ENCODE measurements around the gene SCYL2.
"Not testable (repeated sequence)": the region's sequence is repeated elsewhere in the genome, so short reads cannot be mapped to it uniquely, and the experiment has no call there.

The SCYL2 gene

DNA sequence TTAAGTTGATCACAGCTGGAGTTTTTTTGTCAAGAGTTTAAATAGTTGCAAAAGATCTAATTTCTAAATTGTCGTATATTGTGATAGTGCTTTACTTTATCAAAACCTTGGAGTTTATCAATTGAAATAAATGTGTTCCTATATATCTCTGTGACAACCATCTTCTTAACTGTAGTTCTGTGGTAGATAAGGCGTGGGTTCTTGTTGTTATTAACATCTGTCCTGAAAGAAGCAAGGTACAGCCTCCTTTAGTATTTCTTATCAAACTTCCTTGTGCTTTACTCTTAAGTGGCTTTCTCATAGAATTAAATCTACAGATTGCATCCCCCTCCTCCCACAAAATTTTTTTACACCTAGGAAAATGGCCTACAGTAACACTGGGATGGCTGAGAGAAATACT is 7.3 kb downstream of the SCYL2 start:
- no peaks in the 10 kb centered on the region for H3K27me3 Mint-ChIP-seq
- H3K36me3 Mint-ChIP-seq (ENCODE audit: insufficient read depth): peaks cover 4% of the 10 kb centered on the region
- no peak for ATAC-seq (replicated peaks)
- H3K4me3 Mint-ChIP-seq: no peak overlapping the region
- H3K9me3 Mint-ChIP-seq: no peaks in the 10 kb centered on the region
- H3K27ac Mint-ChIP-seq: no peak overlapping the region
- peaks cover 31 to 44% of the 10 kb centered on the region in 2 donors for H3K4me1 Mint-ChIP-seq (ENCODE audit: low read depth in 2 of 2)
- DNase-seq: no peak

DNA sequence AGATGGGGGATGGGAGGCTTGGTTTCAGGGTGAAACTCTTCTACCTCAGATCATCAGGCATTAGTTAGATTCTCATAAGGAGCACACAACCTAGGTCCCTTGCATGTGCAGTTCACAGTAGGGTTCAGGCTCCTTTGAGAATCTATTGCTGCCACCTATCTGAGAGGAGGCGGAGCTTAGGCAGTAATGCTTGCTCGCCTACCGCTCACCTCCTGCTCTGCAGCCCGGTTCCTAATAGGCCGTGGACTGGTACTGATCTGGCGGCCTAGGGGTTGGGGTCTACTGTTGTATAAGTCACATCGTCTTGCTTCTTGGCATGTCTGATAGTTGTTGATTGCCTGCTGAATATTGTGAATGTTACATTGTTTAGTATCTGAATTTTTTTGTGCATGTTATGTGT is 12.2 kb downstream of the SCYL2 start:
- ATAC-seq (replicated peaks) (no peak), DNase-seq (no peak)
- Mint-ChIP-seq H3K27ac (peak overlapping the region in 1 of 2 donors; percentile 33), H3K9me3 (no peaks in the 10 kb centered on the region), H3K4me3 (no peak overlapping the region), H3K27me3 (no peaks in the 10 kb centered on the region), H3K4me1 (ENCODE audit: low read depth in 2 of 2) (peaks cover 21 to 29% of the 10 kb centered on the region in 2 donors), H3K36me3 (ENCODE audit: insufficient read depth) (no peaks in the 10 kb centered on the region)

DNA sequence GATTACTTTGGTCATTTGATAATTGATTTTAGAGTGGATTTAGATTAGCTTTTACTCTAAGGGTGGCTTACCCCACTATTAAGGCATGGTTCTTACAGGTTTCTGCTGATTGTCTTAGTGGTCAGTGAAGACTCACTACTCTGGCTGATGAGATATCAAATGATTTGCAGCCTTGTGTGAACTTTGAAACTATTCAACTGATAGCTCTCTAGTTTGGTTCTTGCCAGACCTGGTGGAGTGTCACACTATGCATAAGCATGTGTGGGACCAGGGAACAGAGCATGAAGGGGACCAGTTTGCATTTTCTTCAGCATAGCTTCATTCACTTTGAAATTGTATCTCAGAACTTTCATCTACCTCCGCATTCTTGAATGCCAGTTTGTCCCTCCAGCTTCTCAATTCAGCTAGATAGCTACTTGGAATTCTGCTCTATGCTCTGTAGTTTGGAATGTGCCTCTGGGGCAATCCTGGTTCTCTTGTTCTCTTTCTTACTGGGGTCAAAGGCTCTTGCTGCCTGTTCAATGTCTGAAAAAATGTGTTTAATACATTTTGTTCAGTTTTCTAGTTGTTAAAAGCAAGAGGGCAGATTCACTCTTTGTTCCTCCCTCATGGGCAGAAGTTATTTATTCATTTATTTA is 12.7 kb downstream of the SCYL2 start:
- no peak overlapping the region for H3K4me3 Mint-ChIP-seq
- H3K4me1 Mint-ChIP-seq (ENCODE audit: low read depth in 2 of 2): peaks cover 19 to 23% of the 10 kb centered on the region in 2 donors
- H3K36me3 Mint-ChIP-seq (ENCODE audit: insufficient read depth): peaks cover 4% of the 10 kb centered on the region
- peak overlapping the region in 1 of 2 donors; percentile 33 for H3K27ac Mint-ChIP-seq
- no peak for DNase-seq
- no peaks in the 10 kb centered on the region for H3K9me3 Mint-ChIP-seq
- no peak for ATAC-seq (replicated peaks)
- no peaks in the 10 kb centered on the region for H3K27me3 Mint-ChIP-seq

DNA sequence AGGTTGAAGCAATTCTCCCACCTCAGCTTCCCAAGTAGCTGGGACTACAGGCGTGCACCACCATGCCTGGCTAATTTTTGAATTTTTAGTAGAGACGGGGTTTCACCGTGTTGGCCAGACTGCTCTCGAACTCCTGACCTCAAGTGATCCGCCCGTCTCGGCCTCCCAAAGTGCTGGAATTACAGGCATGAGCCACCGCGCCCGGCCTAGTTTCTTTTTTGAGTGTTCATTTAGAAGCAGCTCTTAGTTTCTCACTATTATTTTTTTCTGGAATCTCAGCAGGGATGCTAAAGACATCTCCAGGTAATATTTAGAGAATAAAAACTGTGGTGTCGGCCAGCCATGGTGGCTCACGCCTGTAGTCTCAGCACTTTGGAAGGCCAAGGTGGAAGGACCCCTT is 17.6 kb downstream of the SCYL2 start:
- not testable (repeated sequence) for H3K27me3 Mint-ChIP-seq; H3K9me3 Mint-ChIP-seq; ATAC-seq (replicated peaks); DNase-seq; H3K4me1 Mint-ChIP-seq (ENCODE audit: low read depth in 2 of 2); H3K27ac Mint-ChIP-seq; H3K4me3 Mint-ChIP-seq
- peaks cover 11% of the 10 kb centered on the region for H3K36me3 Mint-ChIP-seq (ENCODE audit: insufficient read depth)

DNA sequence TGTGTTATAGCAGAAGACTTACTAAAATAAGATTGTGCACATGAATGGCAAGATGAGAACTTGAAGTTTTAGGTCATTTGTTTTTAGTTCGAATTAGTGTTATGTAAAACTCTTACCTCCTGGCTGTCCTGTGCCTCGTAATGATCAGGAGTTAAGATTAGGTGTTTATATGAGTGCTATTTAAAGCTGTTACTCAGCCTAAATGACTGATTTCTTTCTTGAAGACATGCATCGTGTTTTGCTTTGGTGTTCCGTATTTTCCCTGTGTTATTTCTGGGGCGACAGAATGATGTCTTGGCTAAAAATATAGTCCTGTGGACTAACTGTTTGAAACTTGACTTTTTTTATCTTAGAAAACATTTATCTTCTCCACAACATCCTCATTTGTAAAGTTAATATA is 22.1 kb downstream of the SCYL2 start:
- H3K36me3 Mint-ChIP-seq (ENCODE audit: insufficient read depth): peaks cover 11% of the 10 kb centered on the region
- no peaks in the 10 kb centered on the region for H3K4me1 Mint-ChIP-seq (ENCODE audit: low read depth in 2 of 2)
- H3K4me3 Mint-ChIP-seq: no peak overlapping the region
- no peak overlapping the region for H3K27ac Mint-ChIP-seq
- DNase-seq (no peak), ATAC-seq (replicated peaks) (no peak)
- no peaks in the 10 kb centered on the region for H3K27me3 Mint-ChIP-seq
- no peaks in the 10 kb centered on the region for H3K9me3 Mint-ChIP-seq

DNA sequence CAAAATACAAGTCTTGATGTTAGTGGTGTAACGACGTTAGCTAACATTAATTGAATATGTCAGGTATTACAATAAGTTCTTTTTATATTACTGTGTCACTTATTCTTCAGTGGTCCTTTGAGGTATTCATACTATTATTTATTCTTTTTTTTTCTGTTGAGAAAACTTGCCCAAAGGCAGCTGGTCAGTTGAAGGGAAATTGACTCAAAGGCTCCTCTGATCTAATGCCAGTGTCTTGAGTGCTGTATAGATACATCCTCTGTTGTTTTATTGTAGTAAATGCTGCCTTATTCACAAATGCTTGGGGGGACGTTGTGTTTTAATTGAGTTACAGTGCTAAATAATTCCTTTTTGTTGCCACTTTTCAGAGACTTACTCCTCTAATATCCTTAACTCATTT is 23.0 kb downstream of the SCYL2 start:
- H3K4me3 Mint-ChIP-seq: no peak overlapping the region
- no peaks in the 10 kb centered on the region for H3K9me3 Mint-ChIP-seq
- ATAC-seq (replicated peaks) (no peak), DNase-seq (no peak)
- no peak overlapping the region for H3K27ac Mint-ChIP-seq
- H3K36me3 Mint-ChIP-seq (ENCODE audit: insufficient read depth): peaks cover 7% of the 10 kb centered on the region
- no peaks in the 10 kb centered on the region for H3K4me1 Mint-ChIP-seq (ENCODE audit: low read depth in 2 of 2)
- no peaks in the 10 kb centered on the region for H3K27me3 Mint-ChIP-seq

DNA sequence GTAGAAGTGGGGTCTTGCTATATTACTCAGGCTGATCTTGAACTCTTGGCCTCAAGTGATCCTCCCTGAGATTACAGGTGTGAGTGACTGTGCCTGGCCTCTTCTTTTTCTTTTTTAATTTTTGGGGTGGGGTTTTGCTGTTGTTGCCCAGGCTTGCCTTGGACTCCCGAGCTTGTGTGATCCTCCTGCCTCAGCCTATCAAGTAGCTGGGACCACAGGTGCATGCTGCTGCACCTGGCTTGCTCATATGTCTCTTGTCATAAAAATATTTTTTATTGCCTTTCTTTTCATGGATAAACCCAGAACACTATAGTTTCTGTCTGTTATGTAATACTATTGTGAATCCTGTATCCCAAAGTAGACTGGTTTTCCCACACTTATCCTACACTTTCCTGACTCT is 26.0 kb downstream of the SCYL2 start:
- Mint-ChIP-seq H3K27ac (no peak overlapping the region), H3K4me1 (ENCODE audit: low read depth in 2 of 2) (no peaks in the 10 kb centered on the region), H3K27me3 (no peaks in the 10 kb centered on the region), H3K9me3 (no peaks in the 10 kb centered on the region), H3K36me3 (ENCODE audit: insufficient read depth) (peaks cover 8% of the 10 kb centered on the region), H3K4me3 (no peak overlapping the region)
- ATAC-seq (replicated peaks) (no peak), DNase-seq (no peak)

DNA sequence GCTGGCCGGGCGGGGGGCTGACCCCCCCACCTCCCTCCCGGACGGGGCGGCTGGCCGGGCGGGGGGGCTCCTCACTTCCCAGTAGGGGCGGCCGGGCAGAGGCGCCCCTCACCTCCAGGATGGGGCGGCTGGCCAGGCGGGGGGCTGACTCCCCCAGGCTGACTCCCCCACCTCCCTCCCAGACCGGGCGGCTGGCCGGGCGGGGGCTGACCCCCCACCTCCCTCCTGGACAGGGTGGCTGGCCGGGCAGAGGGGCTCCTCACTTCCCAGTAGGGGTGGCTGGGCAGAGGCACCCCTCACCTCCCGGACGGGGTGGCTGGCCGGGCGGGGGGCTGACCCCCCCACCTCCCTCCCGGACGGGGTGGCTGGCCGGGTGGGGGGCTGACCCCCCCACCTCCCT is 27.4 kb downstream of the SCYL2 start:
- not testable (repeated sequence) for DNase-seq; H3K9me3 Mint-ChIP-seq; H3K27me3 Mint-ChIP-seq; H3K4me1 Mint-ChIP-seq (ENCODE audit: low read depth in 2 of 2); H3K27ac Mint-ChIP-seq; ATAC-seq (replicated peaks); H3K4me3 Mint-ChIP-seq
- peaks cover 13% of the 10 kb centered on the region for H3K36me3 Mint-ChIP-seq (ENCODE audit: insufficient read depth)

DNA sequence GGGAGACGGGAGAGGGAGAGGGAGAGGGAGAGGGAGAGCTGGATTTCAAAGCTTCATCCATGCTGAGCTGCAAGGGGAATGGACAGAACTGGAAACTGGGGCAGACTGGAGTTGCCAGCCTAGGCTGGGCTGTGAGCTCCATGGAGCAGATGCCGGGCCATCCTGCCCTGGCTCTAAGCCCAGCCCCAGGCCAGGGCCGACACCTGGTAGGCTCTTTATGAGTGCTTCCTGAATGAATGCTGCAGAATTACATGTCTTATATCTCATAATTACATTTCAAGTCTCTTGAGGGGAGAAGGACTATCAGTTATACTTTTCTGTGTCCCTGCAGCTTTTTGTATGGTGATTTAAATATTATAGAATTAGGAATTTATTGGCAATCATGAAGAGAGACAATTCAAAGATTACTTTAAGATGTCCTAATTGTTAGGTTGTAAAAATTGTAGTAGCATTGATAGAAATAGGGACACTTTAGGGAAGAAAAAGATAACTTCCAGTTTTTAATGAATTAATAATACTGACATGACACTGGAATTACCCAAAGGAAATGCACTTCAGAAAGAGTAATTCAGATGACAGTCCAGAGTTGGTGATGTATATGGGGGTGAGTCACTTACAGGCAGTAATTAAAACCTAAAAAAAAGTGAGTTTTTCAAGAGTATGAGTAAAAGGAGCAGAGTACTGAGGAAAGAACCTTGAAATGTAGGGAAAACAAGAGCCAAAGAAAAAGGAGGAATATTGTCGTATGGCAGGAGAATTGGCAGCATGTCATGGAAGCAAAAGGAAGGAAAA is 29.0 kb downstream of the SCYL2 start:
- Mint-ChIP-seq H3K9me3 (peaks cover 3 to 8% of the 10 kb centered on the region in 2 donors), H3K36me3 (ENCODE audit: insufficient read depth) (peaks cover 15% of the 10 kb centered on the region), H3K27me3 (no peaks in the 10 kb centered on the region), H3K27ac (no peak overlapping the region), H3K4me1 (ENCODE audit: low read depth in 2 of 2) (no peaks in the 10 kb centered on the region), H3K4me3 (no peak overlapping the region)
- no peak for DNase-seq
- ATAC-seq (replicated peaks): no peak

DNA sequence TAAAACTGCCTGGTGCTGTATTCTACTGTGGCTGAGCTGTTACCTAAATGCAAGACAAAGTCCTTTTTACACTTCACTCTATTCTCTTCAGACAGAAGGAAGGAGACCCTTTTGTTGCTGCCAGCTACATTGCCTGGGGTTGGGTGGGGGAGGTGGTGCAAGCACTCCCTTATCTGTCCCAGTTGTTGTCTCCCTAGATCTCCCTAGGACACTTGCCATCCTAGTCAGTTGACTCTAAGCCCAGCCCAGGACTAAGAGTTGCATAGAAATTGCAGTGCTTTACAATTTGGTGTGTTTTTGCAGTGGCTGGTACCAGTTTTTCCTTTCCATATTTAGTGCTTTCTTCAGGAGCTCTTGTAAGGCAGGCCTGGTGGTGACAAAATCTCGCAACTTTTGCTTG is 35.1 kb downstream of the SCYL2 start:
- H3K27ac Mint-ChIP-seq: no peak overlapping the region
- no peak overlapping the region for H3K4me3 Mint-ChIP-seq
- peaks cover 15% of the 10 kb centered on the region for H3K36me3 Mint-ChIP-seq (ENCODE audit: insufficient read depth)
- H3K4me1 Mint-ChIP-seq (ENCODE audit: low read depth in 2 of 2): peaks cover 3 to 12% of the 10 kb centered on the region in 2 donors
- ATAC-seq (replicated peaks): no peak
- H3K27me3 Mint-ChIP-seq: no peaks in the 10 kb centered on the region
- peaks cover 8 to 25% of the 10 kb centered on the region in 2 donors for H3K9me3 Mint-ChIP-seq
- no peak for DNase-seq

DNA sequence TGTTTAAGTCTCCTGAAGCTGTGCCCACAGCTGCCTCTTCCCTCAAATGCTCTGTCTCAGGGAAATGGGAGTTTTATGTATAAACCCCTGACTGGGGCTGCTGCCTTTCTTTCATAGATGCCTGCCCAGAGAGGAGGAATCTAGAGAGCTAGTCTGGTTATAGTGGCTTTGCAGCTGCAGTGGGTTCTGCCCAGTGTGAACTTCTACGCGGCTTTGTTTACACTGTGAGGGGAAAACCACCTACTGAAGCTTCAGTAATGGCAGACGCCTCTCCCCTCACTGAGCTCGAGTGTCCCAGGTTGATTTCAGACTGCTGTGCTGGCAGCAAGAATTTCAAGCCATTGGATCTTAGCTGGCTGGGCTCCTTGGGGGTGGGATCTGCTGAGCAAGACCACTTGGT is 36.9 kb downstream of the SCYL2 start:
- ATAC-seq (replicated peaks) (no peak), DNase-seq (no peak)
- Mint-ChIP-seq H3K4me1 (ENCODE audit: low read depth in 2 of 2) (peaks cover 3 to 12% of the 10 kb centered on the region in 2 donors), H3K27me3 (no peaks in the 10 kb centered on the region), H3K27ac (no peak overlapping the region), H3K9me3 (peaks cover 8 to 25% of the 10 kb centered on the region in 2 donors), H3K36me3 (ENCODE audit: insufficient read depth) (peaks cover 10% of the 10 kb centered on the region), H3K4me3 (no peak overlapping the region)

DNA sequence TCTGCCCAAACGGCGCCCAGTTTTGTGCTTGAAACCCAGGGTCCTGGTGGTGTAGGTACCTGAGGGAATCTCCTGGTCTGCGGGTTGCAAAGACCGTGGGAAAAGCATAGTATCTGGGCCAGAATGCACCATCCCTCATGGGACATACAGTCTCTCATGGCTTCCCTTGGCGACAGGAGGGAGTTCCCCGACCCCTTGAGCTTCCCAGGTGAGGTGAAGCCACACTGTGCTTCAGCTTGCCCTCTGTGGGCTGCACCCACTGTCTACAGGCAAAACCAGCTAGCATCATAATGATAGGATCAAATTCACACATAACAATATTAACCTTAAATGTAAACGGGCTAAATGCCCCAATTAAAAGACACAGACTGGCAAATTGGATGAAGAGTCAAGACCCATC is 37.4 kb downstream of the SCYL2 start:
- not testable (repeated sequence) for DNase-seq; H3K27me3 Mint-ChIP-seq; H3K4me3 Mint-ChIP-seq; H3K27ac Mint-ChIP-seq; ATAC-seq (replicated peaks); H3K36me3 Mint-ChIP-seq (ENCODE audit: insufficient read depth)
- Mint-ChIP-seq H3K4me1 (ENCODE audit: low read depth in 2 of 2) (peaks cover 3 to 15% of the 10 kb centered on the region in 2 donors), H3K9me3 (peaks cover 8 to 25% of the 10 kb centered on the region in 2 donors)

DNA sequence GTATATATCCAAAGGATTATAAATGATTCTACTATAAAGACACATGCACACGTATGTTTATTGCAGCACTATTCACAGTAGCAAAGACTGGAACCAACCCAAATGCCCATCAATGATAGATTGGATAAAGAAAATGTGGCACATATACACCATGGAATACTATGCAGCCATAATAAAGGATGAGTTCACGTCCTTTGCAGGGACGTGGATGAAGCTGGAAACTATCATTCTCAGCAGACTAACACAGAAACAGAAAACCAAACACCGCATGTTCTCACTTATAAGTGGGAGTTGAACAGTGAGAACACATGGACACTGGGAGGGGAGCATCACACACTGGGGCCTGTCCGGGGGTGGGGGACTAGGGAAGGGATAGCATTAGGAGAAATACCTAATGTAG is 41.2 kb downstream of the SCYL2 start:
- H3K36me3 Mint-ChIP-seq (ENCODE audit: insufficient read depth): peaks cover 17% of the 10 kb centered on the region
- not testable (repeated sequence) for H3K4me3 Mint-ChIP-seq; H3K4me1 Mint-ChIP-seq (ENCODE audit: low read depth in 2 of 2); H3K9me3 Mint-ChIP-seq; H3K27ac Mint-ChIP-seq; ATAC-seq (replicated peaks); DNase-seq; H3K27me3 Mint-ChIP-seq

DNA sequence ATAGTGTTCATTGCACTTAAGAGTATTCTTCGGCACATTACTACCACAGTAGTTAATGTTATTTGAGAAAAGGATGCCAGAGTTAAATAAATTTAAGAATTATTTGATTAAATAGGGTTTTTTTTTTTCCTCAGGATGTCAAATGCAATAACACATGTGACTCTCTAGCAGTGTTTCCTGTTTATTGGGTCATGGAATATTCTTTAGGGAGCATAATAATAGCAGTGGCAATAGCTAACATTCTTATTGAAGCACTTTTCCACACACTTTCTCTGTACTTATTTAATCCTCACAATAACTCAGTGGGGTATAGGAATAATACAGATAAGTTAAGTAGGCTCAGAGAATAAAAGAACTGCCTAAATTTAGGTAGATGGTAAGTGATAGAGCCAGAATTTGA is 44.3 kb downstream of the SCYL2 start:
- H3K4me3 Mint-ChIP-seq: no peak overlapping the region
- no peak for DNase-seq
- peaks cover 0 to 6% of the 10 kb centered on the region in 2 donors for H3K9me3 Mint-ChIP-seq
- H3K27me3 Mint-ChIP-seq: no peaks in the 10 kb centered on the region
- no peak overlapping the region for H3K27ac Mint-ChIP-seq
- peaks cover 0 to 4% of the 10 kb centered on the region in 2 donors for H3K4me1 Mint-ChIP-seq (ENCODE audit: low read depth in 2 of 2)
- no peak for ATAC-seq (replicated peaks)
- H3K36me3 Mint-ChIP-seq (ENCODE audit: insufficient read depth): peaks cover 31% of the 10 kb centered on the region
